GM12891 (cell line): ENCODE results near the gene ZFPM1.
A peak's percentile ranks its signal among the peaks of the same experiment; 100 is the strongest.

Source experiments
- DNase-seq: peaks from one replicate; pipeline ENCODE4 v3.0.0; 2011; ENCODE audit warnings: low spot score; ENCODE audit not compliant: insufficient read length
- FAIRE-seq: peaks from 2 replicates; lab custom pipeline; 2011; peaks lifted over from hg19 to GRCh38; lab: Jason Lieb, UNC
- PAX5 ChIP-seq: IDR thresholded peaks from 2 replicates; pipeline ENCODE4 v1.6.1; 2011; ENCODE audit warnings: low read length, moderate library complexity, mild to moderate bottlenecking; ENCODE audit not compliant: insufficient read depth, severe bottlenecking
- POLR2A ChIP-seq: IDR thresholded peaks from 2 replicates; pipeline ENCODE4 v1.6.1; 2011; ENCODE audit warnings: low read depth, low read length, control low read depth
- POLR2AphosphoS5 ChIP-seq: IDR thresholded peaks from 2 replicates; pipeline ENCODE4 v1.6.1; 2011; ENCODE audit warnings: low read depth, low read length, control low read depth
- POU2F2 ChIP-seq: IDR thresholded peaks from 2 replicates; pipeline ENCODE4 v1.6.1; 2011; ENCODE audit warnings: low read depth, mild to moderate bottlenecking, control low read depth, low read length, moderate library complexity
- SPI1 ChIP-seq: IDR thresholded peaks from 2 replicates; pipeline ENCODE4 v1.6.1; 2011; ENCODE audit warnings: low read depth, low read length, control low read depth
- TAF1 ChIP-seq: IDR thresholded peaks from 2 replicates; pipeline ENCODE4 v1.6.1; 2011; ENCODE audit warnings: low read depth, low read length, control low read depth

ZFPM1 gene

GRCh38 chr16:88426018-88426417, 27.1 kb upstream of the ZFPM1 start:
- TF ChIP-seq PAX5 (no peak), POLR2A (no peak), POU2F2 (no peak), POLR2AphosphoS5 (no peak), TAF1 (no peak)
- no peak for FAIRE-seq
- no peak for DNase-seq

GRCh38 chr16:88427376-88427775, 25.7 kb upstream of the ZFPM1 start:
- TF ChIP-seq PAX5 = no peak
- no peak for DNase-seq
- FAIRE-seq = no peak

- TF ChIP-seq POLR2A (no peak), TAF1 (no peak), SPI1 (no peak), POLR2AphosphoS5 (no peak), PAX5 (no peak), POU2F2 (no peak)
- FAIRE-seq = no peak
- no peak for DNase-seq
Observed at GRCh38 chr16:88428156-88428555, 24.9 kb upstream of the ZFPM1 start.

GRCh38 chr16:88428616-88429386, 24.3 kb upstream of the ZFPM1 start:
- TF ChIP-seq POLR2A (no peak), TAF1 (no peak), POLR2AphosphoS5 (no peak), POU2F2 (no peak), SPI1 (no peak), PAX5 (no peak)
- DNase-seq (no peak), FAIRE-seq (no peak)

- DNase-seq (no peak), FAIRE-seq (no peak)
- TF ChIP-seq POLR2A (no peak), PAX5 (no peak), POLR2AphosphoS5 (no peak), TAF1 (no peak), POU2F2 (no peak), SPI1 (no peak)
Observed at GRCh38 chr16:88429387-88430184, 23.5 kb upstream of the ZFPM1 start.

GRCh38 chr16:88430185-88430523, 22.9 kb upstream of the ZFPM1 start:
- peak; percentile 73 for DNase-seq
- TF ChIP-seq SPI1 = no peak
- no peak for TF ChIP-seq POLR2AphosphoS5
- TF ChIP-seq POLR2A = no peak
- TF ChIP-seq TAF1 = no peak
- no peak for TF ChIP-seq PAX5
- TF ChIP-seq POU2F2 = no peak
- no peak for FAIRE-seq

GRCh38 chr16:88430524-88431446, 22.3 kb upstream of the ZFPM1 start:
- FAIRE-seq = peak; percentile 28
- peak; percentile 91 for DNase-seq
- no peak for TF ChIP-seq PAX5
- TF ChIP-seq SPI1 = peak; percentile 59

GRCh38 chr16:88431651-88432050, 21.4 kb upstream of the ZFPM1 start:
- no peak for TF ChIP-seq PAX5
- no peak for TF ChIP-seq POLR2A
- TF ChIP-seq POU2F2 = no peak
- no peak for TF ChIP-seq SPI1
- no peak for TF ChIP-seq TAF1
- no peak for TF ChIP-seq POLR2AphosphoS5
- DNase-seq = no peak
- no peak for FAIRE-seq

- FAIRE-seq = no peak
- no peak for TF ChIP-seq PAX5
- no peak for TF ChIP-seq TAF1
- no peak for TF ChIP-seq POU2F2
- no peak for TF ChIP-seq SPI1
- no peak for TF ChIP-seq POLR2AphosphoS5
- no peak for TF ChIP-seq POLR2A
- no peak for DNase-seq
Observed at GRCh38 chr16:88432174-88432573, 20.9 kb upstream of the ZFPM1 start.
